GM19193 (cell line): ENCODE measurements around the gene ANXA5.

Source experiments
- POLR2A ChIP-seq: IDR thresholded peaks from 4 replicates; pipeline ENCODE4 v1.6.1; 2011; ENCODE audit not compliant: insufficient read depth, insufficient read length; ENCODE audit errors: extremely low read depth

Gene ANXA5

GRCh38 chr4:121674696-121675095 lies 22.1 kb downstream of the ANXA5 start:
- no peak for TF ChIP-seq POLR2A

- no peak for TF ChIP-seq POLR2A
Measured at GRCh38 chr4:121674191-121674590, 22.6 kb downstream of the ANXA5 start.

GRCh38 chr4:121669163-121669550 lies 27.6 kb downstream of the ANXA5 start:
- TF ChIP-seq POLR2A: no peak

GRCh38 chr4:121668368-121669162 lies 28.2 kb downstream of the ANXA5 start:
- TF ChIP-seq POLR2A: no peak

GRCh38 chr4:121666091-121666679 lies 30.6 kb downstream of the ANXA5 start:
- no peak for TF ChIP-seq POLR2A

GRCh38 chr4:121665371-121665770 lies 31.4 kb downstream of the ANXA5 start:
- no peak for TF ChIP-seq POLR2A

GRCh38 chr4:121662225-121662624 lies 34.6 kb downstream of the ANXA5 start:
- no peak for TF ChIP-seq POLR2A

GRCh38 chr4:121658125-121658524 lies 38.7 kb downstream of the ANXA5 start:
- TF ChIP-seq POLR2A: no peak

GRCh38 chr4:121656269-121656641 lies 40.5 kb downstream of the ANXA5 start:
- TF ChIP-seq POLR2A: no peak

- TF ChIP-seq POLR2A: no peak
Measured at GRCh38 chr4:121655320-121656268, 41.2 kb downstream of the ANXA5 start.

- no peak for TF ChIP-seq POLR2A
Measured at GRCh38 chr4:121654738-121655137, 42.0 kb downstream of the ANXA5 start.

- no peak for TF ChIP-seq POLR2A
Measured at GRCh38 chr4:121653986-121654385, 42.8 kb downstream of the ANXA5 start.

- no peak for TF ChIP-seq POLR2A
Measured at GRCh38 chr4:121653214-121653613, 43.6 kb downstream of the ANXA5 start.

- no peak for TF ChIP-seq POLR2A
Measured at GRCh38 chr4:121651597-121651996, 45.2 kb downstream of the ANXA5 start.

GRCh38 chr4:121650741-121651140 lies 46.0 kb downstream of the ANXA5 start:
- TF ChIP-seq POLR2A: no peak

GRCh38 chr4:121648516-121648915 lies 48.3 kb downstream of the ANXA5 start:
- TF ChIP-seq POLR2A: no peak

GRCh38 chr4:121642876-121643585 lies 53.7 kb downstream of the ANXA5 start:
- TF ChIP-seq POLR2A: no peak
